H9 (cell line): ENCODE results near the gene PARP1. TPM values are rescaled to one million over a fixed set of nuclear protein-coding genes. Genes with fewer than 3 reads are reported as not detected.

Experiments
- DNase-seq: peaks from one replicate; pipeline ENCODE4 v3.0.0-alpha.2; 2017
- H2AFZ ChIP-seq: one replicate; pipeline ENCODE4 v1.6.1; 2013; ENCODE audit warnings: mild to moderate bottlenecking, low read length, control low read depth, moderate library complexity
- H2AK5ac ChIP-seq: 2 replicates; pipeline ENCODE4 v1.6.1; 2013; ENCODE audit warnings: low read length, control low read depth, mixed read lengths; ENCODE audit not compliant: insufficient read length
- H2BK120ac ChIP-seq: one replicate; pipeline ENCODE4 v1.6.1; 2013; ENCODE audit warnings: low read depth, mild to moderate bottlenecking, low read length, control low read depth, inconsistent platforms; ENCODE audit not compliant: poor library complexity, severe bottlenecking
- H2BK12ac ChIP-seq: 2 replicates; pipeline ENCODE4 v1.6.1; 2013; ENCODE audit warnings: low read length, control low read depth, mixed read lengths, low read depth; ENCODE audit not compliant: insufficient read length
- H2BK15ac ChIP-seq: 2 replicates; pipeline ENCODE4 v1.6.1; 2013; ENCODE audit warnings: low read depth, low read length, control low read depth
- H2BK20ac ChIP-seq: one replicate; pipeline ENCODE4 v1.6.1; 2013; ENCODE audit warnings: low read depth, mild to moderate bottlenecking, low read length, control low read depth, inconsistent platforms; ENCODE audit not compliant: poor library complexity, severe bottlenecking
- H2BK5ac ChIP-seq: 2 replicates; pipeline ENCODE4 v1.6.1; 2013; ENCODE audit warnings: low read length, control low read depth, mixed read lengths; ENCODE audit not compliant: insufficient read length
- H3K14ac ChIP-seq: 2 replicates; pipeline ENCODE4 v1.6.1; 2013; ENCODE audit warnings: low read length, control low read depth; ENCODE audit not compliant: insufficient read depth
- H3K18ac ChIP-seq: 2 replicates; pipeline ENCODE4 v1.6.1; 2013; ENCODE audit warnings: low read depth, mild to moderate bottlenecking, mixed read lengths, low read length, control low read depth; ENCODE audit not compliant: insufficient read length
- H3K23ac ChIP-seq: 2 replicates; pipeline ENCODE4 v1.6.1; 2013; ENCODE audit warnings: low read length, control low read depth, mixed read lengths, low read depth; ENCODE audit not compliant: insufficient read length
- H3K23me2 ChIP-seq: 2 replicates; pipeline ENCODE4 v1.6.1; 2013; ENCODE audit warnings: low read depth, mild to moderate bottlenecking, mixed read lengths, low read length, control low read depth; ENCODE audit not compliant: insufficient read length, poor library complexity, severe bottlenecking
- H3K27ac ChIP-seq: 2 replicates; pipeline ENCODE4 v1.5.1; 2013; ENCODE audit warnings: low read length, control low read depth, mixed read lengths, low read depth; ENCODE audit not compliant: insufficient read length
- H3K27me3 ChIP-seq: 2 replicates; pipeline ENCODE4 v1.6.1; 2013; ENCODE audit warnings: low read length, control low read depth, inconsistent platforms; ENCODE audit not compliant: insufficient read depth
- H3K4ac ChIP-seq: 2 replicates; pipeline ENCODE4 v1.6.1; 2013; ENCODE audit warnings: low read depth, mild to moderate bottlenecking, control low read depth, inconsistent platforms, low read length, moderate library complexity
- H3K4me1 ChIP-seq: 2 replicates; pipeline ENCODE4 v1.6.1; 2013; ENCODE audit warnings: low read length, control low read depth, inconsistent platforms; ENCODE audit not compliant: insufficient read depth
- H3K4me2 ChIP-seq: 2 replicates; pipeline ENCODE4 v1.6.1; 2013; ENCODE audit warnings: low read length, control low read depth, mixed read lengths; ENCODE audit not compliant: insufficient read length, insufficient read depth
- H3K56ac ChIP-seq: 2 replicates; pipeline ENCODE4 v1.6.1; 2013; ENCODE audit warnings: low read depth, mild to moderate bottlenecking, mixed read lengths, low read length, control low read depth; ENCODE audit not compliant: insufficient read length
- H3K79me1 ChIP-seq: 2 replicates; pipeline ENCODE4 v1.6.1; 2013; ENCODE audit warnings: low read depth, mild to moderate bottlenecking, moderate library complexity, low read length, control low read depth, inconsistent platforms; ENCODE audit not compliant: insufficient read depth, poor library complexity, severe bottlenecking
- H3K79me2 ChIP-seq: 2 replicates; pipeline ENCODE4 v1.6.1; 2013; ENCODE audit warnings: low read length, control low read depth, inconsistent platforms; ENCODE audit not compliant: insufficient read depth
- H3K9ac ChIP-seq: 2 replicates; pipeline ENCODE4 v1.6.1; 2013; ENCODE audit warnings: low read length, control low read depth, mixed read lengths; ENCODE audit not compliant: insufficient read length; ENCODE audit errors: extremely low read depth
- H3K9me3 ChIP-seq: one replicate; pipeline ENCODE4 v1.6.1; 2013; ENCODE audit warnings: low read depth, low read length, inconsistent platforms; ENCODE audit not compliant: control insufficient read depth
- H3T11ph ChIP-seq: one replicate; pipeline ENCODE4 v1.6.1; 2013; ENCODE audit warnings: mild to moderate bottlenecking, low read length, control low read depth, inconsistent platforms
- H4K20me1 ChIP-seq: one replicate; pipeline ENCODE4 v1.6.1; 2013; ENCODE audit not compliant: control insufficient read depth, insufficient read length, insufficient read depth
- H4K5ac ChIP-seq: 2 replicates; pipeline ENCODE4 v1.6.1; 2013; ENCODE audit warnings: low read depth, mild to moderate bottlenecking, mixed read lengths, low read length, control low read depth; ENCODE audit not compliant: insufficient read length
- H4K8ac ChIP-seq: replicated peaks from 2 replicates; pipeline ENCODE4 v1.6.1; 2013; ENCODE audit warnings: low read length, control low read depth, mixed read lengths, low read depth; ENCODE audit not compliant: insufficient read length
- H4K91ac ChIP-seq: 2 replicates; pipeline ENCODE4 v1.6.1; 2013; ENCODE audit warnings: low read depth, mild to moderate bottlenecking, moderate library complexity, mixed read lengths, low read length, control low read depth; ENCODE audit not compliant: insufficient read length
- H3K27ac Mint-ChIP-seq, 3 experiments: 2 replicates in 2 of 3; 3 replicates in 1 of 3; pipeline ENCODE4 v1.8.0; 2020 to 2021; ENCODE audit warnings: mixed read lengths in 3 of 3, mild to moderate bottlenecking in 1 of 3, moderate library complexity in 1 of 3
- H3K27me3 Mint-ChIP-seq: 2 replicates; pipeline ENCODE4 v1.8.0; 2021; ENCODE audit warnings: low read depth, mild to moderate bottlenecking, moderate library complexity, mixed read lengths
- H3K36me3 Mint-ChIP-seq, 3 experiments: 2 replicates in 2 of 3; 3 replicates in 1 of 3; pipeline ENCODE4 v1.8.0; 2020 to 2021; ENCODE audit warnings: low read depth in 3 of 3, mixed read lengths in 3 of 3; ENCODE audit not compliant: insufficient read depth in 1 of 3
- H3K4me1 Mint-ChIP-seq, 2 experiments: 2 replicates each; pipeline ENCODE4 v1.8.0; 2020; ENCODE audit warnings: mixed read lengths in 2 of 2
- H3K4me3 Mint-ChIP-seq, 2 experiments: 2 replicates in 1 of 2; 3 replicates in 1 of 2; pipeline ENCODE4 v1.8.0; 2020 to 2021; ENCODE audit warnings: mild to moderate bottlenecking in 2 of 2, mixed read lengths in 2 of 2, moderate library complexity in 1 of 2
- H3K9me3 Mint-ChIP-seq, 2 experiments: 2 replicates in 1 of 2; 3 replicates in 1 of 2; pipeline ENCODE4 v1.8.0; 2020; ENCODE audit warnings: mild to moderate bottlenecking in 2 of 2, mixed read lengths in 2 of 2, moderate library complexity in 1 of 2
- WGBS: extraction: QIAGEN DNeasy Blood & Tissue Kit; methylation state at CpG from one replicate; pipeline ENCODE4 v1.1.7; 2013; ENCODE audit warnings: missing lambda C conversion rate, low lambda C conversion rate, mixed read lengths; ENCODE audit not compliant: insufficient read length; ENCODE audit errors: extremely low coverage; 5-methylcytosine and 5-hydroxymethylcytosine counted together
- total RNA-seq: library from RNA; stranded (reverse); gene quantifications from 2 replicates; pipeline ENCODE4 v1.2.1, GENCODE V29; 2021
- TF ChIP-seq, protein P1 (sequence below): fragments of 200-600 bp; sonication (generic); conservative IDR thresholded peaks from 3 replicates; pipeline ENCODE4 v1.8.0; 2021; ENCODE audit warnings: antibody characterized with exemption, mild to moderate bottlenecking

PARP1 gene
- total RNA-seq, 1 experiment from 2014 or later = 337 TPM

DNA sequence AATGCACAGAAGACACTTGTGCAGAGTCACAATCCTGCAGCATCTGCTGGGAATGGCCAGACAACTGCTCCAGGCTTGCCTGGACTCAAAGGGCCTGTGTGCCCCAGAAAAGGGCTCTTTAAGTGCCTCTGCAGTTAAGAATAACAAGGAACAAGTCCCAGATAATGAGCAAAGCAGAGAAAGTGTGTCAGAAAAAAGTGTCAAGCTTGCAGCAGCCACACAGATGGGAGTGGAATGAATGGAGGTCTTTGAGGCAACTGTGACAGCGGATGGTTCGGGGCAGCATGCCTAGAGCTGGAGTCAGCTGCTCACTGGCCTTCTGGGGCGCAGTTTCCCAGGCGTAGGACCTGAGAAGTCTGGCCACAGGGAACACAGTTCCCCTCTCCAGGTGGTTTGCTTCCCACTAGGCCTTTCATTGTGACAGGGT is 5.1 kb downstream of the PARP1 start:
- peaks cover 17% of the 10 kb centered on the region for H3K4me1 ChIP-seq
- H2AK5ac ChIP-seq = no peak overlapping the region
- H3K18ac ChIP-seq = no peak overlapping the region
- H3K9me3 ChIP-seq = no peaks in the 10 kb centered on the region
- DNase-seq = peak; percentile 20
- H3K4me2 ChIP-seq = no peak overlapping the region
- no peaks in the 10 kb centered on the region for H3K27me3 ChIP-seq
- peaks cover 12% of the 10 kb centered on the region for H3K79me1 ChIP-seq
- no peak overlapping the region for H2BK120ac ChIP-seq
- Mint-ChIP-seq H3K27me3 (no peaks in the 10 kb centered on the region), H3K27ac (peak overlapping the region; percentile 77 to 85 (median 79); a peak in 6 of 7 replicates), H3K4me1 (peaks cover 55 to 62% of the 10 kb centered on the region in 2 experiments), H3K36me3 (peaks cover 41 to 50% (median 50%) of the 10 kb centered on the region in 3 experiments; a peak in 6 of 7 replicates), H3K4me3 (no peak overlapping the region), H3K9me3 (no peaks in the 10 kb centered on the region)
- WGBS = no CpG with 5 or more reads among the region's 4 CpGs
- H2AFZ ChIP-seq = no peak overlapping the region
- no peak overlapping the region for H3T11ph ChIP-seq
- no peak overlapping the region for H2BK12ac ChIP-seq
- no peak overlapping the region for H4K91ac ChIP-seq
- peaks cover 14% of the 10 kb centered on the region for H3K23me2 ChIP-seq
- H3K14ac ChIP-seq = no peak overlapping the region
- H4K5ac ChIP-seq = no peak overlapping the region
- no peak overlapping the region for H4K8ac ChIP-seq
- H2BK20ac ChIP-seq = no peak overlapping the region
- H2BK15ac ChIP-seq = no peak overlapping the region
- no peak overlapping the region for H2BK5ac ChIP-seq
- H3K23ac ChIP-seq = no peak overlapping the region
- H3K27ac ChIP-seq = no peak overlapping the region
- H3K56ac ChIP-seq = no peak overlapping the region
- peaks cover 2% of the 10 kb centered on the region for H4K20me1 ChIP-seq
- TF ChIP-seq, protein P1, sequence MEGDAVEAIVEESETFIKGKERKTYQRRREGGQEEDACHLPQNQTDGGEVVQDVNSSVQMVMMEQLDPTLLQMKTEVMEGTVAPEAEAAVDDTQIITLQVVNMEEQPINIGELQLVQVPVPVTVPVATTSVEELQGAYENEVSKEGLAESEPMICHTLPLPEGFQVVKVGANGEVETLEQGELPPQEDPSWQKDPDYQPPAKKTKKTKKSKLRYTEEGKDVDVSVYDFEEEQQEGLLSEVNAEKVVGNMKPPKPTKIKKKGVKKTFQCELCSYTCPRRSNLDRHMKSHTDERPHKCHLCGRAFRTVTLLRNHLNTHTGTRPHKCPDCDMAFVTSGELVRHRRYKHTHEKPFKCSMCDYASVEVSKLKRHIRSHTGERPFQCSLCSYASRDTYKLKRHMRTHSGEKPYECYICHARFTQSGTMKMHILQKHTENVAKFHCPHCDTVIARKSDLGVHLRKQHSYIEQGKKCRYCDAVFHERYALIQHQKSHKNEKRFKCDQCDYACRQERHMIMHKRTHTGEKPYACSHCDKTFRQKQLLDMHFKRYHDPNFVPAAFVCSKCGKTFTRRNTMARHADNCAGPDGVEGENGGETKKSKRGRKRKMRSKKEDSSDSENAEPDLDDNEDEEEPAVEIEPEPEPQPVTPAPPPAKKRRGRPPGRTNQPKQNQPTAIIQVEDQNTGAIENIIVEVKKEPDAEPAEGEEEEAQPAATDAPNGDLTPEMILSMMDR = no peak
- H3K79me2 ChIP-seq = peaks cover 51% of the 10 kb centered on the region; the same call in 1 of the 2 replicates
- no peak overlapping the region for H3K4ac ChIP-seq
- no peak overlapping the region for H3K9ac ChIP-seq
